Vagina (tissue), 2 donors: ENCODE data around the gene BCO1.

Experiments used
- CTCF ChIP-seq, 3 experiments: fragments of 450-650 bp in 2 of 3; fragments of 200-600 bp in 1 of 3; sonication (generic) in 1 of 3; IDR thresholded peaks; one replicate each; pipeline ENCODE4 v1.5.1; 2017 to 2019; ENCODE audit warnings: antibody characterized with exemption in 3 of 3, mild to moderate bottlenecking in 2 of 3, moderate library complexity in 2 of 3
- POLR2A ChIP-seq, 2 donors: fragments of 450-650 bp; IDR thresholded peaks; one replicate each; pipeline ENCODE4 v1.6.1; 2017; ENCODE audit warnings: antibody characterized with exemption in 2 of 2, mild to moderate bottlenecking in 2 of 2, moderate library complexity in 2 of 2
- POLR2AphosphoS5 ChIP-seq, 2 donors: sonication (generic); formaldehyde crosslinking; IDR thresholded peaks; one replicate each; pipeline ENCODE4 v1.9.0; 2017; ENCODE audit warnings: antibody characterized with exemption in 2 of 2, mild to moderate bottlenecking in 2 of 2, low read depth in 1 of 2; ENCODE audit not compliant: insufficient read depth in 1 of 2

GRCh38 chr16:81291117-81291516, 52.6 kb downstream of the BCO1 start:
- TF ChIP-seq CTCF (IDR thresholded peaks at IDR 0.05) (no peak), POLR2A (IDR thresholded peaks at IDR 0.05) (no peak), POLR2AphosphoS5 (IDR thresholded peaks at IDR 0.05; ENCODE audit: insufficient read depth in 1 of 2, low read depth in 1 of 2) (no peak)
